ENCODE data around the gene TSPO2. TPM values are rescaled to one million over a fixed set of nuclear protein-coding genes. Genes with fewer than 3 reads are reported as not detected.
A peak's percentile ranks its signal among the peaks of the same experiment; 100 is the strongest.

TSPO2 gene
- total RNA-seq, 1 donor from 2014 or later: not detected

DNA sequence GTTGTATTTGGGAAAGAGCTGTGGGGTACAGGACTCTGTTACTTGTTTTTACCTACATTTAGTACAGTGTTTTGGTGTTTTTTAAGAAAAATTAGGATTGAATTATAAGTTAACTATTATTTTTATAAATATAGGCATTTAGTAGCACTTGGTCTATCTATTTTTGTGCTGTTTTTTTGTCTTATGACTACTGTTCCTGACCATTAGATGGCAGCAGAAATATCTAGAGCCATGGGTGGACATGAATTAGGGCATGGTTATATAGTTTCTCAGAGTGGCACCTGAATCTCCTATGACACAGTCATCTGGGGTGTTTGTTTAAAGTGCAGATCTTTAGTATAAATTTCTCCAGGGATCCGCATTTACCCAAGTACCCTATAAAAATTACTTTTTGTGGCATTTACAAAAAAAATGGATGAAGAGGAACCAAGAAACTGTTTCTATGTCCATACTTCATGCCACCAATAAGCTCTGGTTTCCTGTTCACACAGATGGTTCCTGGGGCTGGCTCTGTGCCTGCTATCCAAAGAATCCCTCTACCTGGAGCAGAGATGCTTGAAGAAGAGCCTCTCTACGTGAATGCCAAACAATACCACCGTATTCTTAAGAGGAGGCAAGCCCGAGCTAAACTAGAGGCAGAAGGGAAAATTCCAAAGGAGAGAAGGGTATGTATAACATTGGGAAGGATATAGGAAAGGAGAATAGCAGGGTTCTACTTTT is 50.3 kb downstream of the TSPO2 start:
- H3K36me3 ChIP-seq (ENCODE audit: control insufficient read depth, insufficient read depth, low read length): peaks cover 33% of the 10 kb centered on the region
- no peaks in the 10 kb centered on the region for H3K27me3 ChIP-seq (ENCODE audit: control insufficient read depth, insufficient read depth, low read length)
- FAIRE-seq: no peak
- TF ChIP-seq, protein P1, sequence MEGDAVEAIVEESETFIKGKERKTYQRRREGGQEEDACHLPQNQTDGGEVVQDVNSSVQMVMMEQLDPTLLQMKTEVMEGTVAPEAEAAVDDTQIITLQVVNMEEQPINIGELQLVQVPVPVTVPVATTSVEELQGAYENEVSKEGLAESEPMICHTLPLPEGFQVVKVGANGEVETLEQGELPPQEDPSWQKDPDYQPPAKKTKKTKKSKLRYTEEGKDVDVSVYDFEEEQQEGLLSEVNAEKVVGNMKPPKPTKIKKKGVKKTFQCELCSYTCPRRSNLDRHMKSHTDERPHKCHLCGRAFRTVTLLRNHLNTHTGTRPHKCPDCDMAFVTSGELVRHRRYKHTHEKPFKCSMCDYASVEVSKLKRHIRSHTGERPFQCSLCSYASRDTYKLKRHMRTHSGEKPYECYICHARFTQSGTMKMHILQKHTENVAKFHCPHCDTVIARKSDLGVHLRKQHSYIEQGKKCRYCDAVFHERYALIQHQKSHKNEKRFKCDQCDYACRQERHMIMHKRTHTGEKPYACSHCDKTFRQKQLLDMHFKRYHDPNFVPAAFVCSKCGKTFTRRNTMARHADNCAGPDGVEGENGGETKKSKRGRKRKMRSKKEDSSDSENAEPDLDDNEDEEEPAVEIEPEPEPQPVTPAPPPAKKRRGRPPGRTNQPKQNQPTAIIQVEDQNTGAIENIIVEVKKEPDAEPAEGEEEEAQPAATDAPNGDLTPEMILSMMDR (IDR thresholded peaks at IDR 0.05; ENCODE audit: insufficient read depth, low read length, severe bottlenecking): peak; percentile 27
- DNase-seq (ENCODE audit: low read depth): peak; percentile 43
- no peak overlapping the region for H3K4me3 ChIP-seq (ENCODE audit: low read depth, low read length)

DNA sequence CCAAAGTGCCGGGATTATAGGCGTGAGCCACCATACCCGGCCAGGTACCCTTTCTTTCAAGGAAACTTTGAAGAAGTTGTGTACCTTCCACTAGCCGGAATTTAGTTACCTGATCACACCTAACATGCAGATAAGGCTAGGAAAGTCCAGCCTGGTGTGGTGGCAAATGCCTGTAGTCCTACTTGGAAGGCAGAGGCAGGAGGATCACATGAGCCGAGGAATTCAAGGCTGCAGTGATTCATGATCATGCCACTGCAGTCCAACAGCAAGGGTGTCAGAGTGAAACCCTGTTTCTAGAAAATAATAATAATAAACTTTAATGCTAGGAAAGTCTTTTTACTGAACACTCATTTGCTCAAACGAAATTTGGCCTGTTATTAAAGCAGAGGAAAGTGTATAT is 51.5 kb downstream of the TSPO2 start:
- Histone ChIP-seq H3K36me3 (ENCODE audit: control insufficient read depth, insufficient read depth, low read length) (peaks cover 33% of the 10 kb centered on the region), H3K4me3 (ENCODE audit: low read depth, low read length) (no peak overlapping the region), H3K27me3 (ENCODE audit: control insufficient read depth, insufficient read depth, low read length) (no peaks in the 10 kb centered on the region)
- DNase-seq (ENCODE audit: low read depth): no peak
- TF ChIP-seq, protein P1 (IDR thresholded peaks at IDR 0.05; ENCODE audit: insufficient read depth, low read length, severe bottlenecking): no peak
- FAIRE-seq: no peak

Other genes with a start within 250 kb of the TSPO2 start
- 0.26 TPM in 2 replicates for gene UNC5CL, start 3.2 kb upstream of the TSPO2 start, total RNA-seq
- gene APOBEC2, start 10.7 kb downstream of the TSPO2 start, total RNA-seq: not detected in 2 replicates
- gene OARD1, start 29.9 kb downstream of the TSPO2 start, total RNA-seq: 18.2 and 19.5 TPM in 2 replicates
- gene NFYA, start 30.5 kb downstream of the TSPO2 start, total RNA-seq: 20.5 and 25.5 TPM in 2 replicates
- gene TREML1, start 111.9 kb downstream of the TSPO2 start, total RNA-seq: not detected in 2 replicates
- gene TREM2, start 120.6 kb downstream of the TSPO2 start, total RNA-seq: 0.53 and 1.9 TPM in 2 replicates
- gene TREML2, start 158.7 kb downstream of the TSPO2 start, total RNA-seq: under 0.01 TPM in 1 of 2 replicates, not detected in the other
- not detected in 2 replicates for gene TREML4, start 185.9 kb downstream of the TSPO2 start, total RNA-seq
- 1.8 and 21.1 TPM in 2 replicates for gene TREM1, start 244.2 kb downstream of the TSPO2 start, total RNA-seq

All from bronchial epithelial cell (primary cell).